Activated naive CD8-positive, alpha-beta T cell (primary cell): ENCODE data around the gene LYRM1.

Experiments
- H3K27ac Mint-ChIP-seq: one replicate; pipeline ENCODE4 v1.8.0; 2021; ENCODE audit warnings: mixed read lengths
- H3K27me3 Mint-ChIP-seq: one replicate; pipeline ENCODE4 v1.8.0; 2021; ENCODE audit warnings: mixed read lengths
- H3K36me3 Mint-ChIP-seq: one replicate; pipeline ENCODE4 v1.8.0; 2021; ENCODE audit warnings: mixed read lengths
- H3K4me1 Mint-ChIP-seq: one replicate; pipeline ENCODE4 v1.8.0; 2021; ENCODE audit warnings: low read depth, mixed read lengths
- H3K4me3 Mint-ChIP-seq: one replicate; pipeline ENCODE4 v1.8.0; 2021; ENCODE audit warnings: mild to moderate bottlenecking, mixed read lengths
- H3K9me3 Mint-ChIP-seq: one replicate; pipeline ENCODE4 v1.8.0; 2021; ENCODE audit warnings: low read depth, mixed read lengths

The LYRM1 gene

GRCh38 chr16:20883554-20884239, 16.9 kb upstream of the LYRM1 start:
- Mint-ChIP-seq H3K27ac (no peak overlapping the region), H3K4me3 (no peak overlapping the region), H3K36me3 (peaks cover 12% of the 10 kb centered on the region), H3K4me1 (peaks cover 31% of the 10 kb centered on the region), H3K27me3 (no peaks in the 10 kb centered on the region), H3K9me3 (no peaks in the 10 kb centered on the region)

- Mint-ChIP-seq H3K4me3 (no peak overlapping the region), H3K9me3 (no peaks in the 10 kb centered on the region), H3K27ac (no peak overlapping the region), H3K4me1 (peaks cover 27% of the 10 kb centered on the region), H3K36me3 (peaks cover 12% of the 10 kb centered on the region), H3K27me3 (no peaks in the 10 kb centered on the region)
Measured at GRCh38 chr16:20884240-20884556, 16.4 kb upstream of the LYRM1 start.

GRCh38 chr16:20886320-20886719, 14.3 kb upstream of the LYRM1 start:
- H3K36me3 Mint-ChIP-seq, result peaks cover 12% of the 10 kb centered on the region

GRCh38 chr16:20887207-20887606, 13.4 kb upstream of the LYRM1 start:
- Mint-ChIP-seq H3K27ac (no peak overlapping the region), H3K36me3 (peaks cover 12% of the 10 kb centered on the region), H3K9me3 (no peaks in the 10 kb centered on the region), H3K4me1 (peaks cover 19% of the 10 kb centered on the region), H3K27me3 (no peaks in the 10 kb centered on the region), H3K4me3 (no peak overlapping the region)

More at GRCh38 chr16:20886320-20886719, 14.3 kb upstream of the LYRM1 start:
- no peaks in the 10 kb centered on the region for H3K9me3 Mint-ChIP-seq
- no peak overlapping the region for H3K27ac Mint-ChIP-seq
- H3K27me3 Mint-ChIP-seq, result no peaks in the 10 kb centered on the region
- H3K4me3 Mint-ChIP-seq, result no peak overlapping the region
- H3K4me1 Mint-ChIP-seq, result peaks cover 19% of the 10 kb centered on the region

GRCh38 chr16:20889625-20890275, 10.8 kb upstream of the LYRM1 start:
- Mint-ChIP-seq H3K9me3 (no peaks in the 10 kb centered on the region), H3K4me1 (peaks cover 8% of the 10 kb centered on the region), H3K4me3 (no peak overlapping the region), H3K36me3 (peaks cover 6% of the 10 kb centered on the region), H3K27me3 (no peaks in the 10 kb centered on the region), H3K27ac (no peak overlapping the region)

GRCh38 chr16:20894388-20894787, 6.2 kb upstream of the LYRM1 start:
- H3K4me1 Mint-ChIP-seq, result peaks cover 27% of the 10 kb centered on the region
- H3K4me3 Mint-ChIP-seq, result no peak overlapping the region
- no peaks in the 10 kb centered on the region for H3K27me3 Mint-ChIP-seq
- no peak overlapping the region for H3K27ac Mint-ChIP-seq
- H3K36me3 Mint-ChIP-seq, result peaks cover 3% of the 10 kb centered on the region
- no peaks in the 10 kb centered on the region for H3K9me3 Mint-ChIP-seq

- Mint-ChIP-seq H3K4me1 (peaks cover 44% of the 10 kb centered on the region), H3K27me3 (no peaks in the 10 kb centered on the region), H3K9me3 (no peaks in the 10 kb centered on the region), H3K36me3 (peaks cover 6% of the 10 kb centered on the region), H3K4me3 (no peak overlapping the region), H3K27ac (no peak overlapping the region)
Measured at GRCh38 chr16:20897253-20897897, 3.2 kb upstream of the LYRM1 start.

GRCh38 chr16:20897922-20898321, 2.6 kb upstream of the LYRM1 start:
- Mint-ChIP-seq H3K9me3 (no peaks in the 10 kb centered on the region), H3K36me3 (peaks cover 9% of the 10 kb centered on the region), H3K27me3 (no peaks in the 10 kb centered on the region), H3K27ac (peak overlapping the region; percentile 23), H3K4me1 (peaks cover 47% of the 10 kb centered on the region), H3K4me3 (peak overlapping the region; percentile 94)

GRCh38 chr16:20899071-20899470, 1.5 kb upstream of the LYRM1 start:
- peaks cover 10% of the 10 kb centered on the region for H3K36me3 Mint-ChIP-seq
- no peaks in the 10 kb centered on the region for H3K27me3 Mint-ChIP-seq
- H3K4me1 Mint-ChIP-seq, result peaks cover 57% of the 10 kb centered on the region
- H3K9me3 Mint-ChIP-seq, result no peaks in the 10 kb centered on the region
- H3K27ac Mint-ChIP-seq, result peak overlapping the region; percentile 97
- H3K4me3 Mint-ChIP-seq, result peak overlapping the region; percentile 94

GRCh38 chr16:20899477-20900298, 883 bp upstream of the LYRM1 start:
- Mint-ChIP-seq H3K9me3 (no peaks in the 10 kb centered on the region), H3K4me3 (peak overlapping the region; percentile 94), H3K27me3 (no peaks in the 10 kb centered on the region), H3K4me1 (peaks cover 63% of the 10 kb centered on the region), H3K36me3 (peaks cover 10% of the 10 kb centered on the region), H3K27ac (peak overlapping the region; percentile 97)

GRCh38 chr16:20901068-20901435, 481 bp downstream of the LYRM1 start:
- H3K9me3 Mint-ChIP-seq, result no peaks in the 10 kb centered on the region
- peak overlapping the region; percentile 97 for H3K27ac Mint-ChIP-seq
- H3K4me1 Mint-ChIP-seq, result peaks cover 68% of the 10 kb centered on the region
- H3K36me3 Mint-ChIP-seq, result peaks cover 10% of the 10 kb centered on the region
- H3K27me3 Mint-ChIP-seq, result no peaks in the 10 kb centered on the region
- H3K4me3 Mint-ChIP-seq, result peak overlapping the region; percentile 94

GRCh38 chr16:20901436-20902112, 1.0 kb downstream of the LYRM1 start:
- Mint-ChIP-seq H3K27me3 (no peaks in the 10 kb centered on the region), H3K4me3 (peak overlapping the region; percentile 94), H3K4me1 (peaks cover 69% of the 10 kb centered on the region), H3K9me3 (no peaks in the 10 kb centered on the region), H3K27ac (peak overlapping the region; percentile 97), H3K36me3 (peaks cover 10% of the 10 kb centered on the region)

- Mint-ChIP-seq H3K9me3 (no peaks in the 10 kb centered on the region), H3K4me1 (peaks cover 62% of the 10 kb centered on the region)
Measured at GRCh38 chr16:20902426-20902825, 1.9 kb downstream of the LYRM1 start.

GRCh38 chr16:20903116-20903898, 2.7 kb downstream of the LYRM1 start:
- peak overlapping the region; percentile 55 for H3K4me3 Mint-ChIP-seq
- no peaks in the 10 kb centered on the region for H3K27me3 Mint-ChIP-seq
- no peaks in the 10 kb centered on the region for H3K9me3 Mint-ChIP-seq
- peak overlapping the region; percentile 62 for H3K27ac Mint-ChIP-seq
- peaks cover 54% of the 10 kb centered on the region for H3K4me1 Mint-ChIP-seq
- peaks cover 7% of the 10 kb centered on the region for H3K36me3 Mint-ChIP-seq

More at GRCh38 chr16:20902426-20902825, 1.9 kb downstream of the LYRM1 start:
- Mint-ChIP-seq H3K27ac (peak overlapping the region; percentile 73), H3K36me3 (peaks cover 7% of the 10 kb centered on the region), H3K4me3 (peak overlapping the region; percentile 94), H3K27me3 (no peaks in the 10 kb centered on the region)
